GM18519 (cell line): Measurements from ENCODE around the gene DRC1.

ENCODE experiments used
- ATAC-seq: cut with Tn5 transposase; IDR thresholded peaks from one replicate; pipeline ENCODE4 v1.9.1; 2021; ENCODE audit warnings: mild to moderate bottlenecking, moderate library complexity; ENCODE audit not compliant: unreplicated experiment, low FRiP score

DRC1 gene

DNA sequence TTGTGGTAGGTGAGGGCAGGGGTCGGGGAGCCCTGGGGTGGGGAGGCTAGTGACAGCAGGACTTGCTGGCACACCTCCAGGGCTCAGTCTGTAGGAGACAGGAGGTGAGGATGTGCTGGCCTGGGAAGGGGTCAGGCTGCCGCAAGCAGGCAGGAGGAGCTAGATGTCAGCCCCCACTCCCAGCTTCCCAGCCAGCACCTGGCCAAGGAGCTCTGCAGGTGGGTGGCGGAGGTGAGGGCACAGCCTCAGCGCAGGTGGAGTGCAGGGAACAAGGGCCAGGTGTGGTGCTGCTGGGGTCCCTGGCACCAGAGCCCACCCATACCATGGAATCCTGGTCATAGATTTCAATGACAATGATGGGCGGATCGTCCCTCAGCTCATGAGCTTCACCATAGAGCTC lies 73.3 kb downstream of the DRC1 start:
- no peak for ATAC-seq

GRCh38 chr2:26475832-26476501 lies 74.2 kb downstream of the DRC1 start:
- no peak for ATAC-seq

DNA sequence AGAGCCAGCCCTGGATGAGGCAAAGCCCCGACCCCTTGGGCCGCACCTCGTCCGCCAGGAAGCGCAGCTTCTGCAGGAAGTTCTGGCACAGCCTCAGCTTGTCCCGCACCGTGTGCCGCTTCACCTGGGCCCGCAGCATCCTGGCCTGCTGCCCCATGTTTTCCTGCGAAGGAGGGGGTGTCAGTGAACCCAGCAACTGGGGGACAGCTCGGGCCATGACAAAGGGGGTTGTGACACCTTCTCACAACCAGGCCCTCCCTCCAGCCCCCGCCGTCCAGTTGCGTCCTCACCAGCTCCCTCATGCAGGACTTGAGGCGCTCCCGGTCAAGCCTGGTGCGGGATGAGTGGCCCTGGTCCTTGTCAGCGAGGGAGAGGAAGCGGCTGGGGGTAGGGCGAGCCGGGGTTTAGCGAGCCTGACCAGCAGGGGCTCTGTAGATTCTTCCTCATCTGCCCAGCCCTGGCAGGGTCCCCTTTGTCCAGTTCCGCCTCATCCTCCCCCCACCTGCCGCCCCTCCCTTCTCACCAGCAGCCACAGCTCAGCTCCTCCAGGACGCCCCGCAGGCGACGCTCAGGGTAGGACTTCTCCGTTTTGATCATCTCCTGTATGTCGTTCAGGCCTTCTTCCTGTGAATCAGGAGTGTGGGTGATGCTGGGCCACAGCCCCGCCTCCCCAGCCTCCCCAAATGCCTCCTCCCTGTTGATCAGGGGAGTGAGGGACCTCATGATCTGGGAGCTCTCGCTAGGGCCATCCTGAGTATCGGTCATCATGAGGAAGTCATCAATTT lies 75.6 kb downstream of the DRC1 start:
- no peak for ATAC-seq

DNA sequence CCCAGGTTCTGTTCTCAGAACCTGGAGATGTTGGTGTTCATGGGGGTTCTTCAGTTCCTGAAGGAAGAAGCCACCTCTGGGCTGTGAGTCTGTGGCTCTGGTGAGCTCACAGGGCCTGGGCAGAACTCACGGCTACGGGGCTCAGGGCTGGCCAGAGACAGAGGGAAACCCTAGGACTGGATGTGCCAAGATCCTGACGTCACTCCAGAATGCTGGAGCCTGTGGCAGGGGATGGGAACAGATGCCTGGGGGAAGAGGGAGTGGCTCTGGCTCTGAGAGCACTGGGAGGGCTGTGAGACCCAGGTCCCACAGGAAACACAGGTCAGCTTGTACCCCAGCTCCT lies 76.2 kb downstream of the DRC1 start, which contains the start of gene OTOF:
Gene OTOF (minus strand): TSS at position 214 of the 343 bp plus-strand sequence.
- no peak for ATAC-seq

DNA sequence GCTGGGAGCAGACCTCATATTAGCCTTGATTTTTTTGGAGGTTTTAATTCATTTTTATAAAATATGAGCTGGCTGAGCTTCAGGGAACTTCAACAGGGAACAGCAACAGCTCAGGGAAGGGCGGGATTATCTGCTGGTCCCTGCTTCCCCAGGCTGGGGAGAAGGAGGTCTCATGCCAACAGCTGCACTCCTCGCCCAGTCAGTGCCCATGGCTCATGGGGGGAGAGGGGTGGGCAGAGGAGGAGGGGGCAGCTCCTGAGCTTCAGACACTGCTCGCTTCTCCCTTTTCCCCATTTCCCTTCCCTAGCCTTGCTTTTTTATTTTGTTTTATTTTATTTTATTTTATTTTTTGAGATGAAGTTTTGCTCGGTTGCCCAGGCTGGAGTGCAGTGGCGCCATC lies 76.6 kb downstream of the DRC1 start:
- no peak for ATAC-seq

DNA sequence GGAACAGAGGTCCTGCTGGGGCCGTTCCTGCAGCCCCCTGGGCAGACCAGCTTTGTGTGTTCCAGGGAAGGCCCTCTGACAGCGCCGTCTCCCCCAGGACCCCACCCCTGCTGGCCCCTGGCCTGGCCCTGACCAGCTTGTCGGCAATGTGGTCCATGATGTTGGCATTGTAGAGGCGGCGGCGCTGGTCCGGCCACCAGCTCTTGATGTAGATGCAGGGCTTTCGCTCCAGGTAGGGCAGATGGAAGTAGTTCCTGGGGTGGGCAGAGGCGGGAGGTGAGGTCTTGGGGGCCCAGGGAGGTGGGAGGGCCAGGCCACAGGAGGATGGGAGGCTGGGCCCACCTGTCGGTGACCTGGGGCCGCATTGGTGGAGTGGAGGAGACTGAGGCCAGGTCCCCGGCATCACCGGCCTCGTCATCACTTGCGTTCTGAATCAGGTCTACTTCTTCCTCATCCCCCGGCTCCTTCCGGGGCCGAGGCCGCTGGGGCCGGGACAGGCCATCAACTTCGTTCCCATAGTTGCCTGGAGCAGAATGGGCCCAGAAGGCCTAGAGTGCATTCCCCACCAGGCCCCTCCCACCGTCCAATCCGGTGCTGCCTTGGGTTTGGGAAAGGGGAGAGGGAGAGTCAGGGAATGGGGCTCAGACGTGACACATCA lies 77.5 kb downstream of the DRC1 start:
- ATAC-seq = no peak

GRCh38 chr2:26479789-26480565 lies 78.3 kb downstream of the DRC1 start:
- no peak for ATAC-seq

DNA sequence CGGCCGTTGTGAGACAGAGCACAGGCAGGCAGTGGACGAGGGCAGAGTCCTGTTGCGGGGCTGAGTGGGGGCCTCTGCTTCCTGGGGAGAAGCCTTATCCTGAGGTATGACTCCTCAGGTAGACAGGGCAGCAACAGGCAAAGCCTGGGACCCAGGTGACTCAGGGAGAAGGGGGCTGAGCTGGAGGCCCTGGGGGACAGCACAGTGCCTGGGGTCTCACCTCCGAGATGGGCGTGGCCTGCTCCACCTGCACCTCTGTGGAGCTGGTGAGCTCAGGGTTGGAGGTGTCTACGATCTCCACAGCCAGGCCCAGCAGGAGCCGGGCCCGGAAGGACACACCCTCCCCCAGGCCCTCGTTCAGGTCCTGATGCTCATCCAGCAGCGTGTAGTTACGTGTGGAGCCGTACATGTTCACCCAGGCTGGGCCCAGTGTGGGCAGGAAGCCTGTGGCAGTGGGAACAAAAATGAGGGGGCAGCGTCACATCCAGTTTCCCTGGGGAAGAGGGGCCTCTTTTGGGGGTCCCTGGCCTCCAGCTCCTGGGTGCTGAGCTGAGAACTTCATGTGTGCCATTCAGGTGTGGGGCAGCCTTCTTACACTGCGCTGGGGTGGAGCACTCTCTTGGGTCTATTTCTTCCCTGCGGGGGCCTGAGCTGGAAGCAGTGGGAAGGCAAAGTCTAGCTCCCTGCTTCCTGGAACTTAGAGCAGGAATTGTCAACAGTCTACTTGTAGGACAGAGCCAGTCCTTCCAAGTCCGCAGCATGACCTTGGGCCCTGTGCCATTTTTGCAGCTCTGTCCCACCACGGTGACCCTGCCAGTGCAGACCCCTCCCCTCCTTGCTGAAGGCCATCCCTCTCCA lies 79.1 kb downstream of the DRC1 start:
- no peak for ATAC-seq

GRCh38 chr2:26481706-26482105 lies 80.0 kb downstream of the DRC1 start:
- ATAC-seq = no peak

GRCh38 chr2:26482211-26483026 lies 80.7 kb downstream of the DRC1 start:
- no peak for ATAC-seq

- ATAC-seq = no peak
Observed at GRCh38 chr2:26483027-26483326, 81.3 kb downstream of the DRC1 start.

DNA sequence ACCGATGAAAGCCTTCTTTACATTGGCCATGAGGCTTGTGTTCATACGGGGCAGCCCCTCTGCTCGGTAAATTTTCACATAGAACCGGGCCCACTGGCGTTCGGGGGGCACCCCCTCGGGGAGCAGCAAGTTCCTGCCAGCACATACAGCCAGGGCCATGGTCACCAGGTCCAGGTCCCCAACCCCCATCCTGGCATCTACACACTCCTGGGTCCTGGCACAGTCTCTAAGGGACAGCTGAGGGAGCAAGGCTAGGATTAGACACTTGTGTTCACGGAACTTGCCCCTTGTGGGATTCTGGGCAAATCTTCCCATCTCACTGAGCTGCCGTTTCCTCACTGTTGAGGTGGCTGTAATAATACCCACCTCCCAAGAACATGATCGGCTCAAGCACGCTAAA lies 81.8 kb downstream of the DRC1 start:
- ATAC-seq = no peak

- no peak for ATAC-seq
Observed at GRCh38 chr2:26483957-26484565, 82.3 kb downstream of the DRC1 start.

DNA sequence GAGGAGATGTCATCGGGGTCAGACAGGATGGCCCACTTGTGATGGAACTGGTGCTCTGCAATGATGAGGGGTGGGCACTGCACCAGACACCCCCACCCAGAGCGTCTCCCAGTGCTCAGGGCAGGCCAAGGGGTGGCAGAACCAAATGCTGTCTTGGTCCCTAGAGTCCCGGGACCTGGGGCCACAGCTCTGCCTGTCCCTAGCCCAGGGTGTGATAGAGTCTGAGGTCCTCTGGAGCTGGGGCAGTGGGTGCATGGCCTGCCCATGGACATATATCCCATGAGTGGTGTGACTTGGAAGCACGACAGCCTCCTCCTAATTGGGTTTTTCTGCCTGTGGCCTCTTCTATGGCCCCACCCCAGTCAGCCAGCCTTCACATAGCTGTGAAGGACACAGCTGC lies 82.9 kb downstream of the DRC1 start:
- no peak for ATAC-seq

- no peak for ATAC-seq
Observed at GRCh38 chr2:26485099-26485498, 83.4 kb downstream of the DRC1 start.

DNA sequence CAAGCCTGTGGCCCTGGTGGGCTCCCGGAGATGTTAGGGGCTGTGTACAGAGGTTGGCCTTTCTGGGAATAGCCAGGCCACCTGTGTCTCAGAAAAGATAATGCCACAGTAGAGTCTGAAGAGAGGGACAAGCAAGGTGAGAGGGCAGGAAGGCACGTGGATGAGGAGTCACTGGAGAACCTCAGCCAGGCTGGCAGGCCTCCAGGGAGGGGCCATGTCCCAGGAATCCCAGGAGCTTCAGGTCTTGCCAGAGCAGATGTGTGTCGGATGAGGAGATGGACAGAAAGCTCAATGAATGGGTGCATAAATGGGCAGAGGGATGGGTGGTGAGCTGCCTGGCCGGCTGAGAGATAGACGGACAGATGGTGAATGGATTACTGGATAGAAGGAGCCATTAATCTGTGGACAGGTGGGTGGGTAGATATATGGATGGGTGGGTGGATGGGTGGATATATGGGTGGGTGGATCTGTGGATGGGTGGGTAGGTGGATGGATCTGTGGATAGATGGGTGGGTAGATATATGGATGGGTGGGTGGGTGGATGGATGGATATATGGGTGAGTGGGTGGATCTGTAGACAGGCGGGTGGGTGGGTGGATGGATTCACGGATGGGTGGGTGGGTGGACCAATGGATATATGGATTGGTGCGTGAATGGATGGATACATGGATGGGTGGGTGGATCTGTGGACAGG lies 84.2 kb downstream of the DRC1 start:
- no peak for ATAC-seq

GRCh38 chr2:26486789-26487188 lies 85.1 kb downstream of the DRC1 start:
- no peak for ATAC-seq

GRCh38 chr2:26487192-26487591 lies 85.5 kb downstream of the DRC1 start:
- ATAC-seq = no peak
